ACHN (cell line): ENCODE results near the gene RYK.
"Not testable (repeated sequence)": the region's sequence is repeated elsewhere in the genome, so short reads cannot be mapped to it uniquely, and the experiment has no call there.

Experiments
- DNase-seq: peaks from one replicate; pipeline ENCODE4 v3.0.0-alpha.2; 2015
- in situ Hi-C: cut with HindIII; loops from 2 replicates; pipeline ENCODE4 v1.10.0; 2017; ENCODE audit warnings: low sequenced_read_pairs, low pct_ligation_motif_present, low pct_unique_long_range_greater_than_20kb

The RYK gene

DNA sequence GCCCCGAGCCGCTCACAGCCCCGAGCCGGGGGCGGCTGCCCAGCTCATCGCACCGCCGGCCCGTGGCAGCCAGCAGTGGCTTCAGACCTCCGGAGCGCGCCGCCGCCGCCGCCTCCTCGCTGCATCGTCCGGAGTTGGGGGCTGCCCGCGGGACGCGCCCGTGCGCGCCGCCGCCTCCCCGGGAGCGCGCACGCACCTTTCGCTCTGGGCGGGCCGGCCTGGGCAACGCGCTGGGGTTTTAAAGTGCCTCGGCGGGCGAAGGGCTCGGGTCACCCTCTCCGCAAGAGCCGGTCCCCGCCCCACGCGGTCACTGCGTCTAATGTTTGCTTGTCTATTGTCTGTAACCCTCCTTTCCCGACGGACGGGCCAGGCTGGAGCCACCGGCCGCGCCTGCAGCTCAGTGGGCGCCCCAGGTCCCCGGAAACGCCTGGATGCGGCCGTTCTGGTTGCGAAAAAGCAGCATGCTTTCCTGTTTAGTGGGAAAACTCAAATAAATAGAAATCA is at the start of gene RYK:
RYK (minus strand) TSS at position 143 of the 504 bp plus-strand sequence. CDS start 205 bp downstream, outside the sequence.
- in situ Hi-C loops = no loop called here
- DNase-seq = peak; percentile 67

DNA sequence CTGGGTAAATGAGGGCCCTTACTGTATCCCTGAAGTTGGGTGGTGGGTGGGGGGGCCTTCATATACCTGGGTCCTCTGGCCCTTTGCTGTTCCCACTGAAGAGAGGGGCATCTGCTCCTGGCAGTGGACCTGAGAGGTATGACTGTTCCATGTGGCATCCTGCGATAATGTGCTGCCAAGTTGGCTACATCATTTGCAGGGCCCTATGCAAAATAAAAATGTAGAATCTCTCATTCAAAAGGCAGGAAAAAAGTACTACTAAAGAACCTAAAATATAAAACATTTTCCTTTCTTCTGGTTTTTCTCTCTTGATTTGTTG is 49.2 kb upstream of the RYK start:
- in situ Hi-C loops = loop anchor here (25.0 kb wide), 1 partner anchor 187 kb away; the partner anchor contains the start of genes ANAPC13 and CEP63
- no peak for DNase-seq

DNA sequence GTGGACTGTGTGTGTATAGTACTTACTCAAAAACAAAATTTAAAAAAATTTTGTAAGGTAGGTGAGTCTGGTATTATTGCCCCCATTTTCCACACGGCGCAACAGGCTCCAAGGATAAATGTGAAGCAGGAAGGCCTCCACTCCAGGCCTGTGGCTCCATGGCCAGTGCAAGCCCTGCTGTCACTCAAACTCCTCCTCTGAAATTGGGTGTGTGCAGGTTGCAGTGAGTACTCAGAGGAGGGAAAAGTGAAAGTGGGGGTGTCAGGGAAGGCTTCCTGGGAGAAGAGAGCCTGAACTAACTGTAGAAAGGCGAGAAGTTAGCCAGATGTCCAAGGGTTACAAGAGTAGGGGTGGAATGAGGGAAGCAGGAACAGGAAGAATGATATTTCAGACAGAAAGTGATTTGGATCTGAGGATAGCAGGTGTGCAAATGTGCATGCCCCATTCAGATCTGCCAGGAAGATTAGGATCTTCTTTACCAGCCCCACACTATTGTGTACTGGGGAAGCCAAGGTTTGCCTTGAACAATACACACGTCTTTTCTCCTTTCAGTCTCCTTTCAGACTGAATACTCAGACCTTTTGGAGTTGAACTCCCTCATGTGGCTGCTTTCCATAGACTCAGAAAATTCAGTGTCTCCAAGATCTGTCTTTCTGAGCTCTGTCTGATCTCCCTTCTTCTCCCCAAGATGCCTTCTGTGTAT is 48.7 kb upstream of the RYK start:
- in situ Hi-C loops = loop anchor here (25.0 kb wide), 1 partner anchor 188 kb away; the partner anchor contains the start of genes ANAPC13 and CEP63
- peak; percentile 28 for DNase-seq

DNA sequence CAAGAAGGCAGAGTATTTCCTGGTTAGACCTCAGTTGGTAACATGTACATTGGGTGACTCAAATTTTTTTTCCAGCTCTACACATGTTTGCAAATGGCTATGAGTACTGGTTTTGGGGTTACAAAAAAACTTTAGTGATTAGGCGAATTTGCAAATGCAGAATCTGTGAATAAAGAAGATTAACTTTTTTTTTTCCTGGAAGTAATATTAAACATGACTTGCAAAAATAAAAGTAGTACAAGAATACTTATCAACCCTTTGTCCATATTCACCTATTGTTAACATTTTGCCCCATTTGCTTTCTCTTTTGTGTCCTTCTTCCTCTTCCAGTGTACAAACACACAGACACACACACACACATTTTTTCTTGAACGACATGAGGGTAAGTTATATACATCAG is 47.6 kb upstream of the RYK start:
- in situ Hi-C loops = loop anchor here (25.0 kb wide), 1 partner anchor 189 kb away; the partner anchor contains the start of genes ANAPC13 and CEP63
- no peak for DNase-seq

DNA sequence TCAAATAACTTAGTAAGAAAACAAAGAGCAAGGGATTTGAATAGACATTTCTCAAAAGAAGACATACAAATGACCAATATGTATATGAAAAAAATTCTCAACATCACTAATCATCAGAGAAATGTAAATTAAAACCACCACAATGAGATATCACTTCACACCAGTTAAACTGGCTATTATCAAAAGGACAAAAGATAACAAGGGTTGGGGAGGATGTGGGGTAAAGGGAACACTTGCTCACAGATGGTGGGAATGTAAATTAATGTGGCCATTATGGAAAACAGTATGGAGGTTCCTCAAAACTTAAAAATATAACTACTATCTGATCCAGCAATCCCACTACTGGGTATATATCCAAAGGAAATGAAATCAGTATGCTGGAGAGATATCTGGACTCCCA is 46.0 kb upstream of the RYK start:
- in situ Hi-C loops = loop anchor here (25.0 kb wide), 1 partner anchor 191 kb away; the partner anchor contains the start of genes ANAPC13 and CEP63
- no peak for DNase-seq

DNA sequence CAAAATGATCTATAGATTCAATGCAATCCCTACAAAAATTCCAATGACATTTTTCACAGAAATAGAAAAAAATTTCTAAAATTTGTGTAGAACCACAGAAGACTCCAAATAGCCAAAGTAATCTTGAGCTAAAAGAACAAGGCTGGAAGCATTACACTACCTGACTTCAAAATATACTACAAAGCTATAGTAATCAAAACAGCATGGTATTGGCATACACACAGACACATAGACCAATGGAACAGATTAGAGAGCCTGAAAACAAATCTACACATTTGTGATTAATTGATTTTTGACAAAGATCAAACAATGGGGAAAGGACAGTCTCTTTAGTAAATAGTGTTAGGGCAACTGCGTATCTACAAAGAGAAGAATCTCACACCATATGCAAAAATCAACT is 45.3 kb upstream of the RYK start:
- no peak for DNase-seq
- in situ Hi-C loops = loop anchor here (25.0 kb wide), 1 partner anchor 191 kb away; the partner anchor contains the start of genes ANAPC13 and CEP63

DNA sequence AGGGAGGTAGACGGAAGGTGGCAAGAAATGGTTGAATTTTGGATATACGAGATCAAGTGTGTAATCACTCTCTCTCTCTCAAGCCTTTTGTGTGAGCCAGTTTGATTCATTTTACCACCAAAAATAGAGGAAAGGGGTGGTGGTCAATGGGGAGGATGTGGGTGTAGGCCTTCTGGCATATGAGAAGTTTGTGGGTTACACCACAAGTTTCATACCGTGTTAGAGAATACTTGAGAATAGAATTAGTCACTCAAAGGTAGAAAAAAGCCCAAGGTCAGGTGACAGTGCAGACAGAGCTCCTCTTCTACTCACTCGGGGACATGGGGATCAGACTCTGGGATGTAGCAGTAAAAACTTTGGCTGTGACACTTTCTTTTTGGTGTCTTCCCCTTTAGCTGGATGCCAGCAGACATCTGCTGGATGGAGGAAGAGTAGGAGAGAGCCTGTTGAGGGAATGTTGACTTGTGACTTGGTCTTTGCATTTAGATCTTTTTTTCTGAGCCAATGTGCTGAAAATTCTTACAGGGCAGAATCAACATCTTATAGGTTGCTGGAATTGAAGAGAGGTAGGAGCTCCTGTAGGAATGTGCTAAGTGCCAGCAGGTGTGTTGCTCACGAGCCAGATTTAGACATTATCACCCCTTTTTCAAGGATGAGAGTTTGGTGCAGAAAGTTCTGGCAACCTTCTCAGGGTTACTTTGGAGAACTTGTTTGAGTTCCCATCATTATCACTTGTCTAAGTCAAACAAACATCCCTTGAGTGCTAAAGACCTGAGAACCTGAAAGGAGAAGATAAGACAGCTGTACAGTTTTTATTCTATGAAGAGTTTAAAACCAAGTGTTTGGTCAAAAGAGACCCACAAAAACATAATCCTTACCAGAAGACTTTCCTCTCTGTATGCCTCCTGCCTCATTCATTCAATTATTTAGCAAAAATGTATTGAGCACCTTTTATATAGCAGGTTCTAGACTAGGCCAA is 43.9 kb upstream of the RYK start:
- in situ Hi-C loops = loop anchor here (25.0 kb wide), 1 partner anchor 193 kb away; the partner anchor contains the start of genes ANAPC13 and CEP63
- DNase-seq = no peak

DNA sequence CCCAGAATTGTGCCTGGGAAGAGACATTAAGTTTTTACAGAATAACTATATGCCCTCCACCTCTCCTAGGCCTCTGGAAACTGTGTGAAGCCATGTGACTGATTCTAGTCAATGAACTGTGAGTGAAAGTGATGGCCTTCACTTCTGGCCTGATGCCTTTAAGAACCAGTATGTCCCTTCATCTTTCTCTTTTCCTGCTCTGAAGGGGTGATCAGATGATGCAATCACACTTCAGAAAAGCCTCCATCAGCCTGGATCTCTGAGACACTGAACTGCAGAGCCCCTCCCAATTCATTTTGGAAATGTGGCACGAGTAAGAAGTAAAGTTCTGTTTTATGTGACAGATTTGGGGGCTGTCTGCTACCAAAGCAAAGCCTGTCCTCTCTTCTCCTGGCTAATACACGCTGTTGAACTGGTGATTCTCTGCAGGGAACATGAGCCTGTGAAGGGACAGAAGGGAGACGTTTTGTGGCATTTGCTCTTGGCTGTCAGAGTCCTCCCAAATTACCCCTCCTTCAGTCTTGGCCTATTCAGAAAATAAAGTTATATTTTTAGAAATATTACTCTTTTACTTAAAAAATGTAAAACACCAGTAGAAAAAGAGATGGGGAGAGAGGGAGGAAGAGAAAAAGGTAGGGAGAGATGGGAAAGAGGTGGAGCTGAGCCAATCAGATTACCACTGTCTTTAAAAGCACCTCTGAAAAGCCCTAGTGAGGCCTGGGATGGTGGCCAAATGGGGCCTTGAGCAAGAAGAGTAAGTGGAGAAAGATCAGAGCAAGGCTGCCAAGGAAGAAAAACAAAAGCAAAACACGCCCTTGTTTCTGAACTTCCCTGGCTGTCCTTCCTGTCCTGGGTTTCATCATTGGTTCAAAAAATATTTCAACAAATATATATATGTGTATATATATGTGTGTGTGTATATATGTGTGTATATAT is 40.9 kb upstream of the RYK start:
- in situ Hi-C loops = loop anchor here (25.0 kb wide), 1 partner anchor 196 kb away; the partner anchor contains the start of genes ANAPC13 and CEP63
- DNase-seq = no peak

DNA sequence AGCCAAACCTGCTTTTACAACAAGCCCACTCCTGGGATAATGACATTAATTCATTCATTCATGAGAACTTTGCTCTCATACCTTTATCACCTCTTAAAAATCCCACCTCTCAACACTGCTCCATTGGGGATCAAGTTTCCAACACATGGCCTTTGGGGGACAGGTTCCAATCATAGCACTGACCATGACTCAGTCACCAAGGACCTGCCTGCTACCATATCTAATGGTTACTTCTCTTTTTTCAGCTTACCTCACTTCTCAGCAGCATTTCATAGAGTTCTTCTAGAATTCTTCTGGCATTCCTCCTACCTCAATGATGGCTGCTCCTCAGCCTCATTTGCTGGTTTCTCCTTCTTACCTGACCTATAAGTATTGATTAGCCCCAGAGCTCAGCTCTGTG is 36.9 kb upstream of the RYK start:
- DNase-seq = no peak
- in situ Hi-C loops = loop anchor here (25.0 kb wide), 1 partner anchor 200 kb away; the partner anchor contains the start of genes ANAPC13 and CEP63

DNA sequence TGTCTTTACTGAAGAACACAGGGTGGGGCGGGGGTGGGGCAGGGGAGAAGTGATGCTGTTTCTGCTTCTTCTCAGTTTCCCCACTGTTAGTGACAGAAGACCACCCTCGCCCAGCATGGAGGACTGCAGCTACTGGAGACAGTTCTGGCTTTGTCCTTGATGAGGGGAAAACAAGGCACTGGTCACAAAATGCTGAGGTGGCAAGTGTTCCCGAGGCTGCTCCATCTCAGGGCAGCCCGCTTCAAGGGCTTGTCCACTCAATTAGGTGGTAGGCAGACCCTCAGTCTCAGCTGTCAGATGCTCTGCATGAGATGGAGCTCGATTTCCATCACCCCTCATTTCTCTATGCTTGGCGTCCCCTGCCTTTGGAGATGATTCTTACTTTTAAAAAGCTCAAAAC is 33.8 kb upstream of the RYK start:
- no peak for DNase-seq
- in situ Hi-C loops = loop anchor here (25.0 kb wide), 1 partner anchor 203 kb away; the partner anchor contains the start of genes ANAPC13 and CEP63

DNA sequence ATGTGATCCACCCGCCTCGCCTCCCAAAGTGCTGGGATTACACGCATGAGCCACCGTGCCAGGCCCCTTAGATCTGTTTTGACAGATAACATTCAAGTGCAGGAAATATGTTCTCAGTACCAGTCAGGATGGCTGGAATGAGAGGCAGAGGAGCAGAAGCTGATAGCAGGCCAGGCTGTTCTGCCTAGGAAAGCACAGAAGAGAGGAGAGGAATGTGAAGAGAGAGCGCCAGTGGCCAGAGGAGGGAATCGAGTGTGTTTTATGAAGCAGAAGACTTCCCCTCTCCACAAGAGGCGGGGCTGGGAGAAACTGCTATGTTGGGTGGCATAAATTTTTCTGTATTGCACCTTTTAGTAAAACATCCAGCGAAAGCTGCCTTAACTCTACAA is 32.0 kb upstream of the RYK start:
- no peak for DNase-seq
- in situ Hi-C loops = loop anchor here (25.0 kb wide), 1 partner anchor 205 kb away; the partner anchor contains the start of genes ANAPC13 and CEP63

DNA sequence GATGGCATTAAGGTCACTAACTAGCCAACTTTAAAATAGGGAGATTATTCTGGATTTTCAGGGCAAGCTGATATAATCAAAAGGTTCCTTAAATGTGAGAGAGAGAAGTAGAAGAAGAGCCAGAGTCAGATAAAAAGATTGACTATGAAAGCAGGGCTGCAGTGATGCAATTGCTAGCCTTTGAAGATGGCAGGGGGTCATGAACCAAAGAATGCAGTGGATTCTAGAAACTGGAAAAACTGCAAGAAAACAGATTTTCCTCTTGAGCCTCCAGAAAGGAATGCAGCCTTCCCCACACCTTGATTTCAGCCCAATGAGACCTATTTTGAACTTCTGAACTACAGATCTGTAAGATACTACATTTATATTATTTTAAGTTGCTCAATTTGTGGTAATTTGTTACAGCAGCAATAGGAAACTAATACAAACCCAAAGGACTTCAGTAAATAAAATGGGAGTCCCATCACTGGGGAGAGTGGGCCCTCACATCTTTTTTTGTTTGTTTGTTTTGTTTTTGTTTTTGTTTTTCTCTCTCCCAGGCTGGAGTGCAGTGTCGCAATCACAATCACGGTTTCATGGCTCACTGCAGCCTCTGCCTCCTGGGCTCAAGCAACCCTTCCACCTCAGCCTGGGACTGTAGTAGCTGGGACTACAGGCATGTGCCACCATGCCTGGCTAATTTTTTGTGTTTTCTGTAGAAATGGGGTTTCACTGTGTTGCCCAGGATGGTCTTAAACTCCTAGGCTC is 31.4 kb upstream of the RYK start:
- in situ Hi-C loops = loop anchor here (25.0 kb wide), 1 partner anchor 205 kb away; the partner anchor contains the start of genes ANAPC13 and CEP63
- no peak for DNase-seq

DNA sequence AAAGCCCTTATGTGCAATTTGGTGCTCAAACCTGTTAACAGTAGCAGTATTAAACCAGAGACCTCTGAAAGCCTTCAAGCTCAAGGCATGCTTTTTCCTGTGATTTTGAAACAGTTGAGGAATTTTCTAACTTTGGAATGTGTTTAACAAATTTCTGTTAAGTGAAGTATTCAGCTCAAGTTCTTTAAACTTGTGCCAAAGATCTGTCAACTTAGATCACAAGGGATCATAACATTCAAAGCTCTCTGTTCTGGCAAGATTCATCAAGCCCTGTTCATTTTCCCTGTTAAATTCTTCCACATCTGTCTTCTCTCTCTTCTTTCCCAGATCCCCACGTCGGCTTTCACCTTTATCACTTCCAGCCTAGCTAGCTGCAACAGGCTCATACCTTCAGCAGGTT is 28.8 kb upstream of the RYK start:
- in situ Hi-C loops = loop anchor here (25.0 kb wide), 1 partner anchor 208 kb away; the partner anchor contains the start of genes ANAPC13 and CEP63
- no peak for DNase-seq

DNA sequence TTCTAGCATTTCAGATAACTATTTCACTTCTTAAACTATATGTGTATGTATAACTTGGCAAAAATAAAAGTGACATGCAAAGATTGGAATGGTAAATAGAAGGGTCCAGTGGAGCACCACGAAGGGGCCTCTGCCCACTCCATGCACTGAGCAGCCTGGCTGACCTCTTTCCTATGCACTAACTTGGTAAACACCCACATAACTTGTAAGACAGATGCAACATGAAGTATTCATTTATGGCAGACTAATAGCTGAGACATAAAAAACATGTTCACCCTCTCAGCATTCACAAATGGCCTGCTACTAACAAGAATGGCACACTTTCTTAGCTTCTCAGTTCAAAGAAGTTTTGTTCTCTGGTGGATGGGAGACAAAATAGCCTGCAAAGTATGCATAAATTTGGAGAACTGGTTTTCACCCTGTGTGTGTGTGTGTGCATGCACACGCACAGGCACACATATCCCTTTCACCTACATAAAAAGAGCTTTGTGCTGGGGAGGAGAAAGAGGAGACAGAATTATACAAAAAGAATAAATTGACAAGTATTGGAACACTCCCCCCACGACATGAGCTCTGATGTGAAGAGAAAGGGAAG is 26.5 kb upstream of the RYK start:
- no peak for DNase-seq
- in situ Hi-C loops = loop anchor here (25.0 kb wide), 1 partner anchor 210 kb away; the partner anchor contains the start of genes ANAPC13 and CEP63

DNA sequence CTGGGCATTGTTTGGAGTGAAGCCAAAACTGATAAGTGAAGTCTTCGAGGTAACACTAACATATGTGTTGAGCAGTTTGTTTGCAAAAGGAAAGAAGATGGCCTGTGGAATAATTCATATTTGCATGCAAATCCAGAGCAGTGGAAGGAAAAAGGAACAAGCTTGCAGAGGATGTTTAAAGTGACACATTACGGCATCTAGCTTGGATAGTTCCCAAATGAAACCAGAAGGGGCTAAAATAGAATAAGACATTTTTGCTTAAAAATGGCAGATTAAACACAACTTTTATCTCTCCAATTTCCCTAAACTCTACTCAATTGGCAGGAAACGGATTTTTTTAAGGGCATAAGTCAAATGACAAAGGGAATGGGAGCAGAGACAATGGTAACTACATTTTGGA is 25.4 kb upstream of the RYK start:
- in situ Hi-C loops = loop anchor here (25.0 kb wide), 1 partner anchor 211 kb away; the partner anchor contains the start of genes ANAPC13 and CEP63
- no peak for DNase-seq

DNA sequence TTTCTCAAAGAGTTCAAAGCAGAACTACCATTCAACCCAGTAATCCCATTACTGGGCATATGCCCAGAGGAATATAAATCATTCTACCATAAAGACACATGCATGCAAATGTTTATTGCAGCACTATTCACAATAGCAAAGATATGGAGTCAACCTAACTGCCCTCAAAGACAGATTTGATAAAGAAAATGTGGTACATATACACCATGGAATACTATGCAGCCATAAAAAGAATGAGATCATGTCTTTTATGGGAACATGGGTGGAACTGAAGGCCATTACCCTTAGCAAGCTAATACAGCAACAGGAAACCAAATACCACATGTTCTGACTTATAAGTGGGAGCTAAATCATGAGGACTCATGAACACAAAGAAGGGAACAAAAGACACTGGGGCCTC is 24.5 kb upstream of the RYK start:
- in situ Hi-C loops = loop anchor here (25.0 kb wide), 1 partner anchor 212 kb away; the partner anchor contains the start of genes ANAPC13 and CEP63
- DNase-seq = not testable (repeated sequence)
